Keratinocyte (primary cell): ENCODE data around the gene CCS.

Source experiments
- EZH2 ChIP-seq: IDR thresholded peaks from one replicate; pipeline ENCODE4 v1.6.1; 2012; ENCODE audit warnings: inconsistent platforms, mild to moderate bottlenecking, low read length, moderate library complexity
- TF ChIP-seq, protein P1 (sequence below), 3 experiments: IDR thresholded peaks in 1 of 3; conservative IDR thresholded peaks in 1 of 3; optimal IDR thresholded peaks in 1 of 3; 2 replicates in 2 of 3; 3 replicates in 1 of 3; pipeline versions ENCODE3 to v1.5.1; 2011; ENCODE audit warnings: low read length in 3 of 3, mild to moderate bottlenecking in 3 of 3, moderate library complexity in 2 of 3, control low read depth in 1 of 3, inconsistent platforms in 1 of 3; ENCODE audit not compliant: insufficient read depth in 2 of 3; ENCODE audit errors: extremely low read depth in 1 of 3

DNA sequence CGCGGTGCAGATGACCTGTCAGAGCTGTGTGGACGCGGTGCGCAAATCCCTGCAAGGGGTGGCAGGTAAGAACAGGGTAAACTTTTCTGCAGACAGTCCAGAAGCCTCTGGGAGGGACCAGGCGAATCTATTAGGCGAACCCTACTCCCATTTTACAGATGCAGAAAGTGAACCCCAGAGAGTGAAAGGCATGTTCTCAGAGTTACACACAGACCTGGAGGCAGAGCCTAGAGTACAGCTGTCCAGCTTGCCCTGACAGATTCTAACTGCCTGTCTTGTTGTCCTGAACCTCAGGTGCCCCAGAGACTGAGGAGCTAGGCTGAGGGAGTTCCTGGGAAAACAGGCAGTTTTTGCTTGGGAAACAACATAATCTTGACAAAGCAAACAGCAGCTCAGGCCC, 665 bp downstream of the CCS start:
- TF ChIP-seq, protein P1, sequence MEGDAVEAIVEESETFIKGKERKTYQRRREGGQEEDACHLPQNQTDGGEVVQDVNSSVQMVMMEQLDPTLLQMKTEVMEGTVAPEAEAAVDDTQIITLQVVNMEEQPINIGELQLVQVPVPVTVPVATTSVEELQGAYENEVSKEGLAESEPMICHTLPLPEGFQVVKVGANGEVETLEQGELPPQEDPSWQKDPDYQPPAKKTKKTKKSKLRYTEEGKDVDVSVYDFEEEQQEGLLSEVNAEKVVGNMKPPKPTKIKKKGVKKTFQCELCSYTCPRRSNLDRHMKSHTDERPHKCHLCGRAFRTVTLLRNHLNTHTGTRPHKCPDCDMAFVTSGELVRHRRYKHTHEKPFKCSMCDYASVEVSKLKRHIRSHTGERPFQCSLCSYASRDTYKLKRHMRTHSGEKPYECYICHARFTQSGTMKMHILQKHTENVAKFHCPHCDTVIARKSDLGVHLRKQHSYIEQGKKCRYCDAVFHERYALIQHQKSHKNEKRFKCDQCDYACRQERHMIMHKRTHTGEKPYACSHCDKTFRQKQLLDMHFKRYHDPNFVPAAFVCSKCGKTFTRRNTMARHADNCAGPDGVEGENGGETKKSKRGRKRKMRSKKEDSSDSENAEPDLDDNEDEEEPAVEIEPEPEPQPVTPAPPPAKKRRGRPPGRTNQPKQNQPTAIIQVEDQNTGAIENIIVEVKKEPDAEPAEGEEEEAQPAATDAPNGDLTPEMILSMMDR (optimal IDR thresholded peaks at IDR 0.05 in 1 of 3, IDR thresholded peaks at IDR 0.05 in 1 of 3, conservative IDR thresholded peaks at IDR 0.05 in 1 of 3; ENCODE audit: extremely low read depth in 1 of 3, insufficient read depth in 2 of 3, low read length in 3 of 3) = no peak
- TF ChIP-seq EZH2 = no peak
